K562 (cell line): ENCODE results near the gene SELENOW. TPM values are rescaled to one million over a fixed set of nuclear protein-coding genes. Genes with fewer than 3 reads are reported as not detected.

Source experiments
- EP300 ChIP-seq: IDR thresholded peaks from 2 replicates; pipeline ENCODE4 v1.6.1; 2012; ENCODE audit warnings: low read length, improper control_type of control experiment
- NEUROD1 ChIP-seq: fragments of 150-350 bp; IDR thresholded peaks from 2 replicates; pipeline ENCODE4 v1.6.1; 2014; ENCODE audit warnings: borderline replicate concordance, low read length, low read depth; ENCODE audit not compliant: partially characterized antibody
- NFXL1 ChIP-seq: fragments of 450-650 bp; formaldehyde crosslinking; IDR thresholded peaks from 2 replicates; pipeline ENCODE4 v1.4.0; 2021; ENCODE audit warnings: mild to moderate bottlenecking
- POLR3G ChIP-seq: IDR thresholded peaks from 2 replicates; pipeline ENCODE4 v1.6.1; 2011; ENCODE audit not compliant: insufficient read length, insufficient replicate concordance; ENCODE audit errors: extremely low read depth
- PTBP1 ChIP-seq: fragments of 200-400 bp; formaldehyde crosslinking; IDR thresholded peaks from 2 replicates; pipeline ENCODE4 v1.6.1; 2017; ENCODE audit warnings: low read depth, low read length
- TCF3 ChIP-seq: sonication (generic); formaldehyde crosslinking; IDR thresholded peaks from 2 replicates; pipeline ENCODE4 v1.4.0; 2020; ENCODE audit warnings: mild to moderate bottlenecking, missing genetic modification reagents
- XRCC4 ChIP-seq: IDR thresholded peaks from one replicate; pipeline ENCODE4 v1.6.1; 2011; ENCODE audit not compliant: insufficient read depth, insufficient read length; ENCODE audit errors: extremely low read depth
- ZNF175 ChIP-seq: fragments of 200-800 bp; sonication (Bioruptor generic); IDR thresholded peaks from 2 replicates; pipeline ENCODE4 v1.6.1; 2016; ENCODE audit warnings: low read depth, mild to moderate bottlenecking, missing genetic modification characterization, missing compliant biosample characterization
- polyA plus RNA-seq, 8 experiments: library from polyadenylated mRNA; depleted of rRNA in 4 of 8; stranded (reverse) in 5 of 8; unstranded in 3 of 8; fragments of >200 nt; fragmentation: Nextera tagmentation in 2 of 8; fragmentation: Illumina TruSeq in 1 of 8; extraction: Ambion mirVana in 2 of 8; extraction: Trizol in 1 of 8; gene quantifications; 2 replicates each; pipeline versions ENCODE4 v1.2.1 to v1.2.3, GENCODE V29; 2011 to 2014; ENCODE audit warnings: inconsistent platforms in 1 of 8, missing spikeins in 1 of 8
- total RNA-seq, 7 experiments: library from RNA; depleted of rRNA in 6 of 7; stranded (reverse); fragments of >200 nt in 6 of 7; fragmentation: Illumina TruSeq in 2 of 7; extraction: Trizol in 2 of 7; gene quantifications; 2 replicates each; pipeline versions ENCODE4 v1.2.1 to v1.2.3, GENCODE V29; 2011 to 2021; ENCODE audit warnings: low replicate concordance in 1 of 7
- TF ChIP-seq, protein P1 (sequence below), 2 experiments: fragments of 200-800 bp in 1 of 2; sonication (Bioruptor generic) in 1 of 2; sonication (generic) in 1 of 2; formaldehyde crosslinking in 1 of 2; IDR thresholded peaks in 1 of 2; conservative IDR thresholded peaks in 1 of 2; 2 replicates each; pipeline versions ENCODE4 v1.5.0 to v1.6.1; 2016 to 2020; ENCODE audit warnings: missing compliant biosample characterization in 1 of 2, missing genetic modification characterization in 1 of 2, missing genetic modification reagents in 1 of 2
- TF ChIP-seq, protein P2 (sequence below), 2 experiments: fragments of 450-650 bp in 1 of 2; IDR thresholded peaks; 2 replicates each; pipeline ENCODE4 v1.6.1; 2011 to 2017; ENCODE audit warnings: low read depth in 2 of 2, antibody characterized with exemption in 1 of 2, borderline replicate concordance in 1 of 2, low read length in 1 of 2, mild to moderate bottlenecking in 1 of 2, mixed read lengths in 1 of 2; ENCODE audit not compliant: control insufficient read depth in 1 of 2
- TF ChIP-seq, protein P3 (sequence below): sonication (generic); formaldehyde crosslinking; IDR thresholded peaks from 2 replicates; pipeline ENCODE4 v1.8.1; 2023; ENCODE audit warnings: missing genetic modification reagents, mild to moderate bottlenecking, borderline replicate concordance
- TF ChIP-seq, protein P4 (sequence below): fragments of 450-650 bp; IDR thresholded peaks from 2 replicates; pipeline ENCODE4 v1.6.1; 2016

SELENOW gene
- total and polyA plus RNA-seq, 9 of the 15 experiments (the other 6 are each of a cell fraction or from before 2014, with no cell fraction given): 91.9 to 279 (median 156) TPM

DNA sequence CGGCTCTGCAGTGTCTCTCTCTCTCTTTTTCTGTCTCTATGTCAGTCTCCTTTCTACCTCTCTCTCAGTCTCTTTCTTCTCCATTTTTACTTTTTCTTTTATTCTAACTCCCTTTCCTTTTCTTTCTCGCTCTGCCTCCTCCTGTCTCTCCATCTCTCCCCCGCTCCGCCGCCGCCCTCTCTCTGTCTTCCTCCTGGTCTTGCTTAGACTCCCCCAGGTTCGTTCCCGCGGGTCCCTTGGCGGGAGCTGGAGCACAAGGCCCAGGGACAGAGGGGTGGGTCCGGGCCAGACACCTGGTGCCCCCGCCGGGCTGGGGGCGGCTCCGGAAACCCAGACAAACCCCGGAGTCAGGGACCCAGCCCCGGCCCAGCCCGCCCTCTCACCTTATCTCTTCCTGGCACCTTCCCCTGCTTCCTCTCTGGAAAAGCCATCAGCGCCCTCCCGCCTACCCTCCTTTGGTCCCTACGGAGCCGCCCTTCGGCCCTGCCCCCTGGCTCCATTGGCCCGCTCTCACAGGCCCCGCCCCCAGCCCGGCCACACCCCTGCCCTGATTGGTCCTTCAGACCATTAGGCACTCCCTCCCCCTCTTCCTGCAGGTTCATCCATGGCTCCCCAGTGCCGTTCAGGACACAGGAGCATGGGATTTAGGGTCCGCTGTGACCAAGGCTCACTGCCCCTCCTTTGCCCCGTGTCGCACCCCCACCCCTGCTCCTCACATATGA, 48.5 kb upstream of the SELENOW start (continued):
- TF ChIP-seq, protein P1, sequence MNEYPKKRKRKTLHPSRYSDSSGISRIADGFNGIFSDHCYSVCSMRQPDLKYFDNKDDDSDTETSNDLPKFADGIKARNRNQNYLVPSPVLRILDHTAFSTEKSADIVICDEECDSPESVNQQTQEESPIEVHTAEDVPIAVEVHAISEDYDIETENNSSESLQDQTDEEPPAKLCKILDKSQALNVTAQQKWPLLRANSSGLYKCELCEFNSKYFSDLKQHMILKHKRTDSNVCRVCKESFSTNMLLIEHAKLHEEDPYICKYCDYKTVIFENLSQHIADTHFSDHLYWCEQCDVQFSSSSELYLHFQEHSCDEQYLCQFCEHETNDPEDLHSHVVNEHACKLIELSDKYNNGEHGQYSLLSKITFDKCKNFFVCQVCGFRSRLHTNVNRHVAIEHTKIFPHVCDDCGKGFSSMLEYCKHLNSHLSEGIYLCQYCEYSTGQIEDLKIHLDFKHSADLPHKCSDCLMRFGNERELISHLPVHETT (CRISPR knock-in tag; conservative IDR thresholded peaks at IDR 0.05 in 1 of 2, IDR thresholded peaks at IDR 0.05 in 1 of 2): 0 out of 4 replicates have a peak, but pooled peaks of 1 of the 2 experiments have one; percentile 53
- TF ChIP-seq ZNF175 (no peak), POLR3G (no peak), NEUROD1 (peak; percentile 69), XRCC4 (no peak), PTBP1 (peak; percentile 88), EP300 (peak; percentile 78), NFXL1 (CRISPR knock-in tag) (no peak), TCF3 (CRISPR knock-in tag) (peak; percentile 84)
- TF ChIP-seq, protein P2, sequence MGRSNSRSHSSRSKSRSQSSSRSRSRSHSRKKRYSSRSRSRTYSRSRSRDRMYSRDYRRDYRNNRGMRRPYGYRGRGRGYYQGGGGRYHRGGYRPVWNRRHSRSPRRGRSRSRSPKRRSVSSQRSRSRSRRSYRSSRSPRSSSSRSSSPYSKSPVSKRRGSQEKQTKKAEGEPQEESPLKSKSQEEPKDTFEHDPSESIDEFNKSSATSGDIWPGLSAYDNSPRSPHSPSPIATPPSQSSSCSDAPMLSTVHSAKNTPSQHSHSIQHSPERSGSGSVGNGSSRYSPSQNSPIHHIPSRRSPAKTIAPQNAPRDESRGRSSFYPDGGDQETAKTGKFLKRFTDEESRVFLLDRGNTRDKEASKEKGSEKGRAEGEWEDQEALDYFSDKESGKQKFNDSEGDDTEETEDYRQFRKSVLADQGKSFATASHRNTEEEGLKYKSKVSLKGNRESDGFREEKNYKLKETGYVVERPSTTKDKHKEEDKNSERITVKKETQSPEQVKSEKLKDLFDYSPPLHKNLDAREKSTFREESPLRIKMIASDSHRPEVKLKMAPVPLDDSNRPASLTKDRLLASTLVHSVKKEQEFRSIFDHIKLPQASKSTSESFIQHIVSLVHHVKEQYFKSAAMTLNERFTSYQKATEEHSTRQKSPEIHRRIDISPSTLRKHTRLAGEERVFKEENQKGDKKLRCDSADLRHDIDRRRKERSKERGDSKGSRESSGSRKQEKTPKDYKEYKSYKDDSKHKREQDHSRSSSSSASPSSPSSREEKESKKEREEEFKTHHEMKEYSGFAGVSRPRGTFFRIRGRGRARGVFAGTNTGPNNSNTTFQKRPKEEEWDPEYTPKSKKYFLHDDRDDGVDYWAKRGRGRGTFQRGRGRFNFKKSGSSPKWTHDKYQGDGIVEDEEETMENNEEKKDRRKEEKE (IDR thresholded peaks at IDR 0.05; ENCODE audit: borderline replicate concordance in 1 of 2, control insufficient read depth in 1 of 2, low read depth in 2 of 2, low read length in 1 of 2): no peak
- TF ChIP-seq, protein P3, sequence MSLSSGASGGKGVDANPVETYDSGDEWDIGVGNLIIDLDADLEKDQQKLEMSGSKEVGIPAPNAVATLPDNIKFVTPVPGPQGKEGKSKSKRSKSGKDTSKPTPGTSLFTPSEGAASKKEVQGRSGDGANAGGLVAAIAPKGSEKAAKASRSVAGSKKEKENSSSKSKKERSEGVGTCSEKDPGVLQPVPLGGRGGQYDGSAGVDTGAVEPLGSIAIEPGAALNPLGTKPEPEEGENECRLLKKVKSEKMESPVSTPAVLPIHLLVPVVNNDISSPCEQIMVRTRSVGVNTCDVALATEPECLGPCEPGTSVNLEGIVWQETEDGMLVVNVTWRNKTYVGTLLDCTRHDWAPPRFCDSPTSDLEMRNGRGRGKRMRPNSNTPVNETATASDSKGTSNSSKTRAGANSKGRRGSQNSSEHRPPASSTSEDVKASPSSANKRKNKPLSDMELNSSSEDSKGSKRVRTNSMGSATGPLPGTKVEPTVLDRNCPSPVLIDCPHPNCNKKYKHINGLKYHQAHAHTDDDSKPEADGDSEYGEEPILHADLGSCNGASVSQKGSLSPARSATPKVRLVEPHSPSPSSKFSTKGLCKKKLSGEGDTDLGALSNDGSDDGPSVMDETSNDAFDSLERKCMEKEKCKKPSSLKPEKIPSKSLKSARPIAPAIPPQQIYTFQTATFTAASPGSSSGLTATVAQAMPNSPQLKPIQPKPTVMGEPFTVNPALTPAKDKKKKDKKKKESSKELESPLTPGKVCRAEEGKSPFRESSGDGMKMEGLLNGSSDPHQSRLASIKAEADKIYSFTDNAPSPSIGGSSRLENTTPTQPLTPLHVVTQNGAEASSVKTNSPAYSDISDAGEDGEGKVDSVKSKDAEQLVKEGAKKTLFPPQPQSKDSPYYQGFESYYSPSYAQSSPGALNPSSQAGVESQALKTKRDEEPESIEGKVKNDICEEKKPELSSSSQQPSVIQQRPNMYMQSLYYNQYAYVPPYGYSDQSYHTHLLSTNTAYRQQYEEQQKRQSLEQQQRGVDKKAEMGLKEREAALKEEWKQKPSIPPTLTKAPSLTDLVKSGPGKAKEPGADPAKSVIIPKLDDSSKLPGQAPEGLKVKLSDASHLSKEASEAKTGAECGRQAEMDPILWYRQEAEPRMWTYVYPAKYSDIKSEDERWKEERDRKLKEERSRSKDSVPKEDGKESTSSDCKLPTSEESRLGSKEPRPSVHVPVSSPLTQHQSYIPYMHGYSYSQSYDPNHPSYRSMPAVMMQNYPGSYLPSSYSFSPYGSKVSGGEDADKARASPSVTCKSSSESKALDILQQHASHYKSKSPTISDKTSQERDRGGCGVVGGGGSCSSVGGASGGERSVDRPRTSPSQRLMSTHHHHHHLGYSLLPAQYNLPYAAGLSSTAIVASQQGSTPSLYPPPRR (CRISPR knock-in tag): no peak
- TF ChIP-seq, protein P4, sequence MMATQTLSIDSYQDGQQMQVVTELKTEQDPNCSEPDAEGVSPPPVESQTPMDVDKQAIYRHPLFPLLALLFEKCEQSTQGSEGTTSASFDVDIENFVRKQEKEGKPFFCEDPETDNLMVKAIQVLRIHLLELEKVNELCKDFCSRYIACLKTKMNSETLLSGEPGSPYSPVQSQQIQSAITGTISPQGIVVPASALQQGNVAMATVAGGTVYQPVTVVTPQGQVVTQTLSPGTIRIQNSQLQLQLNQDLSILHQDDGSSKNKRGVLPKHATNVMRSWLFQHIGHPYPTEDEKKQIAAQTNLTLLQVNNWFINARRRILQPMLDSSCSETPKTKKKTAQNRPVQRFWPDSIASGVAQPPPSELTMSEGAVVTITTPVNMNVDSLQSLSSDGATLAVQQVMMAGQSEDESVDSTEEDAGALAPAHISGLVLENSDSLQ: no peak
